CD4-positive, alpha-beta T cell (primary cell): ENCODE results near the gene PANK3. TPM values are rescaled to one million over a fixed set of nuclear protein-coding genes. Genes with fewer than 3 reads are reported as not detected.

Experiments
- ATAC-seq: fragments of 200-7000 bp; cut with Tn5 transposase; one replicate; pipeline ENCODE4 v1.10.0; 2022; ENCODE audit warnings: mild to moderate bottlenecking; ENCODE audit not compliant: poor library complexity
- CTCF ChIA-PET: fragments of 350-600 bp; sonication (Branson Sonifier 250); formaldehyde crosslinking; loops from one replicate; lab custom pipeline; 2021; ENCODE audit warnings: antibody characterized with exemption, inconsistent platforms; lab: Charles Lee
- POLR2A ChIA-PET: fragments of 350-600 bp; sonication (Branson Sonifier 250); formaldehyde crosslinking; loops from one replicate; lab custom pipeline; 2021; ENCODE audit warnings: antibody characterized with exemption, inconsistent platforms; lab: Charles Lee
- DNase-seq, 14 experiments: peaks; one replicate each; pipeline ENCODE4 v3.0.0-alpha.2; 2013 to 2020; ENCODE audit warnings: mixed read lengths in 2 of 14
- H3K27ac ChIP-seq, 2 donors: one replicate each; pipeline versions ENCODE4 v1.5.1 to v1.7.0; 2013; ENCODE audit warnings: low read length in 2 of 2, low read depth in 1 of 2, mild to moderate bottlenecking in 1 of 2
- H3K27me3 ChIP-seq, 2 experiments: 1 replicate in 1 of 2; 2 replicates in 1 of 2; pipeline versions ENCODE4 v1.6.1 to v1.7.0; 2013; ENCODE audit warnings: low read length in 2 of 2, control low read depth in 1 of 2, mild to moderate bottlenecking in 1 of 2, moderate library complexity in 1 of 2; ENCODE audit not compliant: insufficient read depth in 2 of 2, control insufficient read depth in 1 of 2
- H3K36me3 ChIP-seq: one replicate; pipeline ENCODE4 v1.6.1; 2013; ENCODE audit warnings: low read length, control low read depth; ENCODE audit not compliant: insufficient read depth
- H3K4me1 ChIP-seq: one replicate; pipeline ENCODE4 v1.6.1; 2013; ENCODE audit warnings: low read length, control low read depth; ENCODE audit not compliant: insufficient read depth
- H3K4me3 ChIP-seq: one replicate; pipeline ENCODE4 v1.5.1; 2013; ENCODE audit warnings: mild to moderate bottlenecking, low read length, moderate library complexity
- H3K9me3 ChIP-seq, 2 experiments: 1 replicate in 1 of 2; 2 replicates in 1 of 2; pipeline versions ENCODE4 v1.6.1 to v1.7.0; 2013; ENCODE audit warnings: low read length in 2 of 2, mild to moderate bottlenecking in 2 of 2, control low read depth in 1 of 2, moderate library complexity in 1 of 2; ENCODE audit not compliant: control insufficient read depth in 1 of 2, insufficient read depth in 1 of 2
- H3K27ac Mint-ChIP-seq: one replicate; pipeline ENCODE4 v1.8.0; 2020; ENCODE audit warnings: mixed read lengths
- H3K27me3 Mint-ChIP-seq: one replicate; pipeline ENCODE4 v1.8.0; 2021; ENCODE audit warnings: mixed read lengths
- H3K36me3 Mint-ChIP-seq: one replicate; pipeline ENCODE4 v1.8.0; 2021; ENCODE audit warnings: low read depth, mixed read lengths
- H3K4me1 Mint-ChIP-seq: one replicate; pipeline ENCODE4 v1.8.0; 2021; ENCODE audit warnings: low read depth, mixed read lengths
- H3K4me3 Mint-ChIP-seq: one replicate; pipeline ENCODE4 v1.8.0; 2020; ENCODE audit warnings: mild to moderate bottlenecking, mixed read lengths
- H3K9me3 Mint-ChIP-seq: one replicate; pipeline ENCODE4 v1.8.0; 2020; ENCODE audit warnings: mixed read lengths
- intact Hi-C, 2 experiments: fragments of 100-400 bp; cut with DNase I in 1 of 2; cut with micrococcal nuclease in 1 of 2; formaldehyde crosslinking; loops; one replicate each; pipeline versions ENCODE4 v1.15.1 to v1.9.0; 2023 to 2025; cut with DNase I, micrococcal nuclease
- total RNA-seq, 174 experiments: library from RNA in 2 of 174; stranded (reverse) in 2 of 174; gene quantifications; one replicate each; pipeline ENCODE4 v1.2.3 and lab custom pipeline; 2021 to 2026
- TF ChIP-seq, protein P1 (sequence below): fragments of 200-600 bp; IDR thresholded peaks from one replicate; pipeline ENCODE4 v1.8.0; 2022; ENCODE audit warnings: antibody characterized with exemption, mild to moderate bottlenecking

The PANK3 gene
- total RNA-seq, 2 experiments from 2014 or later = 34.2 to 34.7 TPM

DNA sequence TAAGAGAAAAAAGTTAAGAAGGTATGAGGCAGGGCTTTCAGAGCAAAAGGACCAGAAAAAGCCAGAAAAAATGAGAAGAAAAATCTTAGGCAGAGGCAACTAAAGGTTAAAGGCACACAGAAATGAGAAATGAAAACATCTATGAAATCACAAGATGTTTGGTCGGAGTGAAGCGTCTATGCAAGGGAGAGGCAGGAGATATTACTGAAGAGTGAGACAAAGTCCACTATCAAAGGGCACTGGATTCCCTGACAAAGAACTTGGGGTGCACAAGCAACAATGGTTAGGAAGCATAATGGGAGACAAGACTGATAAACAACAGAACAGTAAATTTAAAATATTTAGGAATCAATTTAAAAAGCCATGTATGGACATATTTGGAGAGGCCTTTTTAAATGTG, 16.9 kb downstream of the PANK3 start:
- TF ChIP-seq, protein P1, sequence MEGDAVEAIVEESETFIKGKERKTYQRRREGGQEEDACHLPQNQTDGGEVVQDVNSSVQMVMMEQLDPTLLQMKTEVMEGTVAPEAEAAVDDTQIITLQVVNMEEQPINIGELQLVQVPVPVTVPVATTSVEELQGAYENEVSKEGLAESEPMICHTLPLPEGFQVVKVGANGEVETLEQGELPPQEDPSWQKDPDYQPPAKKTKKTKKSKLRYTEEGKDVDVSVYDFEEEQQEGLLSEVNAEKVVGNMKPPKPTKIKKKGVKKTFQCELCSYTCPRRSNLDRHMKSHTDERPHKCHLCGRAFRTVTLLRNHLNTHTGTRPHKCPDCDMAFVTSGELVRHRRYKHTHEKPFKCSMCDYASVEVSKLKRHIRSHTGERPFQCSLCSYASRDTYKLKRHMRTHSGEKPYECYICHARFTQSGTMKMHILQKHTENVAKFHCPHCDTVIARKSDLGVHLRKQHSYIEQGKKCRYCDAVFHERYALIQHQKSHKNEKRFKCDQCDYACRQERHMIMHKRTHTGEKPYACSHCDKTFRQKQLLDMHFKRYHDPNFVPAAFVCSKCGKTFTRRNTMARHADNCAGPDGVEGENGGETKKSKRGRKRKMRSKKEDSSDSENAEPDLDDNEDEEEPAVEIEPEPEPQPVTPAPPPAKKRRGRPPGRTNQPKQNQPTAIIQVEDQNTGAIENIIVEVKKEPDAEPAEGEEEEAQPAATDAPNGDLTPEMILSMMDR = no peak
- DNase-seq (no peak), ATAC-seq (no peak)
- Mint-ChIP-seq H3K9me3 (no peaks in the 10 kb centered on the region), H3K4me3 (no peak overlapping the region), H3K4me1 (peaks cover 9% of the 10 kb centered on the region), H3K27ac (no peak overlapping the region), H3K27me3 (no peaks in the 10 kb centered on the region), H3K36me3 (peaks cover 86% of the 10 kb centered on the region)
- no peak overlapping the region for H3K27ac ChIP-seq
- H3K9me3 ChIP-seq = no peaks in the 10 kb centered on the region
- H3K4me3 ChIP-seq = no peak overlapping the region
- intact Hi-C loops = no loop called here
- peaks cover 63% of the 10 kb centered on the region for H3K36me3 ChIP-seq
- POLR2A ChIA-PET = no interaction called here
- H3K4me1 ChIP-seq = no peaks in the 10 kb centered on the region
- CTCF ChIA-PET = no interaction called here
- no peaks in the 10 kb centered on the region for H3K27me3 ChIP-seq

DNA sequence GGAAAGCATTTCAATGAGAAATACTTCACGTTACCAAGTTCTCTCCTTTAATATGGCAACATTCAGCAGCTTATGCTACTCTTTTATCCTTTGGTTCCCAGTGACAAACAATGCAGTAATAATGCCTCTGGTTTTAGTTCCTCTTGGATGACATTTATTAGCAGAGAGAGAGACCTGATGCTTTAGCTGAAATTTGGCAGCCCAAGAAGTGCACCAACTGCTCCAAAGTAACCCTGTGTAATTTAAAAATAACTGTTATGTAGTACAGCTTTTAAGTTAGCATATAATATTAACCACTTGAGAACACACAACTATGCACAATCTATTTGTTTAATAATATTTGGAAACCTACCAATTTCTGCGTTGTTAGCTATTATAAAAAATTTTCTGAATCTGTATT, 21.8 kb downstream of the PANK3 start:
- Mint-ChIP-seq H3K4me1 (peaks cover 4% of the 10 kb centered on the region), H3K27ac (no peak overlapping the region), H3K4me3 (no peak overlapping the region), H3K27me3 (no peaks in the 10 kb centered on the region), H3K9me3 (no peaks in the 10 kb centered on the region), H3K36me3 (peaks cover 96% of the 10 kb centered on the region)
- ChIA-PET POLR2A (no interaction called here), CTCF (no interaction called here)
- Histone ChIP-seq H3K27me3 (no peaks in the 10 kb centered on the region), H3K27ac (no peak overlapping the region), H3K9me3 (no peaks in the 10 kb centered on the region), H3K4me3 (no peak overlapping the region), H3K36me3 (peaks cover 71% of the 10 kb centered on the region), H3K4me1 (no peaks in the 10 kb centered on the region)
- intact Hi-C loops = no loop called here
- no peak for ATAC-seq
- no peak for DNase-seq
- TF ChIP-seq, protein P1 = no peak

DNA sequence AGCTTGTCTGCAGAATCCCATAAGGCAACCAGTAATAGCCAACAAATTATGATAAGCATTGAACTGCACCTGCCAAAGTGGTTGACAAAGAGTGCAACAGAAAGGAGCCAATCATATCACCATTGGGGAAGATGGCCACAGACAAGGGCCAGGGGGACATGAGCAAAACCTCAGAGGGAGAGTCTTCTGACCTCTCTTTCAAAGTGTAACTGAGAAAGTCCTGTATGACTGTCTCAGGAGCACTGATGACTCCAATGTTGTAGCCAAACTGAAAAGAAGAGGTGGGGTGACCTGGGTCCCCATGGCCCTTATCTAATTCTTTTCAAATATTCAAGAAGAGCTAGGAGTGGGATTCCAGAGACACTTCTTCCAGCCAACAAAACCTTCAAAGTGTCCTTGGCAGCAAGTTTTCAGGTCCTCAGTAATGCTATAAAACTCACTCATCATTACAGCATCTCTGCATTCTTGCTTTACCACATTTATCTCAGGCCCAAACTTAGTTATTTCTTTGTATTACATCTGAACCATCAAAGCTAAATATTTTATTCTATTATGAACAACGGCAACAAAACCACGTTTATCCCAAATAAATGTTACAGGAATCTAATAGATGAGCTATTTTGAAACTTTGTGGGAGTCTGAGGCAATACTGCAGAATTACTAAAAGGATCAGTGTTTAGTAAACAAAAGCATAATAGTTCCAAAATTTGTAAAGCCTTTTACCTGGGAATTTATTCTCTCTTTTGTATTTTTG, 25.6 kb downstream of the PANK3 start:
- Mint-ChIP-seq H3K27ac (no peak overlapping the region), H3K36me3 (peaks cover 90% of the 10 kb centered on the region), H3K27me3 (no peaks in the 10 kb centered on the region), H3K4me3 (no peak overlapping the region), H3K9me3 (no peaks in the 10 kb centered on the region), H3K4me1 (no peaks in the 10 kb centered on the region)
- H3K27me3 ChIP-seq = no peaks in the 10 kb centered on the region
- POLR2A ChIA-PET = no interaction called here
- intact Hi-C loops = no loop called here
- no peak overlapping the region for H3K27ac ChIP-seq
- DNase-seq (no peak), ATAC-seq (no peak)
- TF ChIP-seq, protein P1 = no peak
- no peak overlapping the region for H3K4me3 ChIP-seq
- CTCF ChIA-PET = no interaction called here
- no peaks in the 10 kb centered on the region for H3K4me1 ChIP-seq
- H3K36me3 ChIP-seq = peaks cover 56% of the 10 kb centered on the region
- no peaks in the 10 kb centered on the region for H3K9me3 ChIP-seq
